HG03103 (cell line): ENCODE results near the gene RBP2.

ENCODE experiments used
- ATAC-seq: cut with Tn5 transposase; IDR thresholded peaks from one replicate; pipeline ENCODE4 v1.9.1; 2021; ENCODE audit warnings: low read depth; ENCODE audit not compliant: unreplicated experiment

The RBP2 gene

DNA sequence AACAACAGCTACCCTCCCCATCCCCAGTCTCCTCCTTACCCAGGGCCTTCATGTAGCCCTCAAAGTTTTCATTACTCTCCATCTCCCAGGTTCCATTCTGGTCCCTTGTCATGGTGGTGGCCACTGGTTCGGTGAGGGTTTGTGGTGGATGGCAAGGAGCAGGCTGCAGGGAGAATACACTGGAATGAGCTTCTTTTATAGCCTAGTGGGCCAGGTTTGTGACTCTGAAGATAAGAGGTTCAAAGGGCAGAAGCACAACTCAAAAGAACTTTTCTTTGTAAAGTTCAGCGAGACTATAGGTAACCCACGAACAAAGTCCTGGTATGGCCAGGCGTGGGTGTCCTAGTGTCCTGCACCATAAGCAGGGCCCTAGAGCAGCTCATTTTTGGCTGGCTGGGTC is at the start of gene RBP2:
Gene RBP2, minus strand, starts transcription at position 169 of the 400 bp plus-strand sequence. Its CDS starts 57 bp downstream, at position 112.
- no peak for ATAC-seq

DNA sequence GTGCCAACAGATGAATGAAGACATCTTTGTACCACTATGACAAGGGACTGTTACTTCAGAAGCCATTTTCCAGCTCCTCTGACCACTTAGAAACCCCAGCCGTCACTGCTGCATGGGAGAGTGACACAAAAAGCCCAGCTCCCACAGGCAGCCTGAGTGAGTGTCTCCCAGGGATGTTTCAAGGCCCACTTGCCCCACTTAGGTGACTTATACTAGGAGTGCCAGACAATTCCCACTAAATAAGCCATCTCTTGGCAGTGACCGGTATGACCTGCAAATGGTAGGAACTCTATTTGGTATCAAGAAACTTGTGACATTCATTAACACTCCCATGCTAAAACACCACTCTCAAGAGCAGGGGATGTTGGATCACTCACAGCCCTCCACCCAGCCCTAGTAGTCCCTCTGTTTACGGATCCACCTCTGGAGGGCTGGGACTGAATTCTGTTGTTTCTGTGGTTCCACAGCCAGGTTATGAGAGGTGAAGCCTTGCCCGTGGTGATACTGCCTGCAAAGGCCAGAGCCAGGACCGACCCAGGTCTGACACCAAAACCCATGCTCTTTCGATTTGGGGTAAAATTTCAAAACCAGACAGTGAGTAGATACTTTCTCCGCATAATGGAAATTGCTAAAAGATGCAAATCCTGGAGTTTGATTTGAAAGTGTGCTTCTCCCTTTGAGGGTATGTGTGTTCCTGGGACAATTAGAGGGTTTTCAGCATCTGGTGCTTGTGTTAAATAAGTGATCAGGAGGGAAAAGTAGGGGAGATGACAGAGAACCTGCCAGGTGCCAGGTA is 48.7 kb upstream of the RBP2 start:
- no peak for ATAC-seq

DNA sequence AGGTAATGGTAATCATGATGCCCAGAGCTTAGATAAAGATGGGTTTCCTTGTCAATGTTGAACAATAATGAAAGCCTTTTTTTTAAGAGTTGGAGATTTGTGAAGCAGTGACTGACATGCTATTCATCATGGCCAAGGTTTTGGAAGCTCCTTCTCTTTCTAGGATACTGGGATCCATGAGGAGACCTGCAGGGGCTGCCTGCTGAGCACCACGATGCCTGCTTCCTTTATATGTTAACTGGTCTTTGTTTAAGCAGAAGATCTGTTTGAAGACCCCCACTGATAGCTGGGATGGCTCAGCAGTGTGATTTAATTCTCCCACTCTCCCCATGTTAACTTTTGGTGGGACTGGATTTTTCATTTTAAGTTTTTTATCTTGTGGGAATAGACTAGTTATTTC is 47.4 kb upstream of the RBP2 start:
- ATAC-seq = no peak

DNA sequence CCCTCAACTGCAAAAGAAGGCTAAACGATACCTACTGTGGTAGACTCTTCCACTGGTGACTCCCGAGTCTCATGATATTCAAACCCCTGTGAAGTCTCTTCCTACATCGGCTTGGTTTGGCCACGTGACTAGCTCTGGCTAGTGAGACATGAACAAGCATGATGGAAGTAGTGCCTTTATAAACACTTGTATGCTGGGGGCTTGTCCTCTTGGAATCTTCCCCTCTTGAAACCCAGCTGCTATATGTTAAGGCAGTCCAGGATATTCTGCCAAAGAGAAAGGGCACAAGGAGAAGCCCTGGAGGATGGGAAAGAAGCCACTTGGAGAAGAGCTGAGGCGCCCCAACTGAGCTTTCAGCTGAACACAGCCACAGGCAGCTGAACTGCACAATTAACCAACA is 46.9 kb upstream of the RBP2 start:
- ATAC-seq = no peak

DNA sequence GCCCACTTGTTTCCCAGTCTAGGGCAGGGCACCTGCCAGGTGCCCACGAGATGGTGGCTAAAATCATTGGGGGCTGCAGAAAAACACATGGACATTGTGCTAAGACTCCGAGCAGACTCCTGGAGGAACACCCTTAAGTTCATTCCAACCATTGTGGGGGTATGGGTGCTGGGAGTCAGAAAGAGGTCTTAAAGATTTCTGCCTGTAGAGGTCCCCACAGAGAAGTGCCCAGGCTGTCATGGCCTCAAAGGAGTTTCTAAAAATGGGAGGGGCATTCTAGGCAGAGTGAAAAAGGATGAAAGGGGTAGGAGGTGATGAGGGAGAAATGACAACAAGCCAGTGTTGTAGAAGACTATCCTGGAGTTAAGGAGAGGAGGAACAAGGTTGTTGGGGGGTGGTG is 46.1 kb upstream of the RBP2 start:
- ATAC-seq = no peak

DNA sequence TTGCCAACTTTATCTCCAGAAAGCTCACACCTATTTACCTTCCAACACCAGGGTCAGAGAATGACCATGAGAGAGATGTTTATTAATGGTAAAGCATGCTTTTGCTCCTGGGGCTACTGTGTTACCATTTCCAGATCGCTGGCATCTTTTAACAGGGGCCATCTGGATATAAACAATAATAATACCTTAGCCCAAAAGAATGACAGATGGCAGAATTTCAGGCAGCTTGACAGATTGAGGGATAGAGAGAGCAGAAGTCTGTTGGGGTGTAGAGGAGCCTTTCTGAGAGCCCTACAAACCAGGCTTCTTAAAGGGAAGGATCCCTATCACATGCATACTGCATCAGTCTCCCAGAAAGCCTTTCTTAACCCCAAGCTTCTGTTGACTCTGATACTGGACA is 45.5 kb upstream of the RBP2 start:
- no peak for ATAC-seq

DNA sequence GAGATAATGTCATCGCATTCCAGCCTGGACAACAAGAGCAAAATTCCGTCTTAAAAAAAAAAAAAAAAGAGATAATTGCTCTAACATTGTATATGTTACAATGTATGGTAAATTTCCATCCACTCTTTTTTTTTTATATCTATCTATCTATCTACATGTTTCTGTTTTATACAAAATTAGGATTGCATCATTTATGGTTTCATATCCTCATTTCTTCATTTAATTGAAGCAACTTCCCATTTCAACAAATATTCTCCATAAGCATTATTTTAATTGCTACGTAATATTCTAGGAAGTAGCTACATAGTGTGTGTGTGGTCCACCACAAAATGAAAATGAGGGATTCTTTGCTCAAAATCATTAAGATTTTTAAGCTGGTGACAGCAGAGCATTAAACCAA is 44.8 kb upstream of the RBP2 start:
- ATAC-seq = no peak

DNA sequence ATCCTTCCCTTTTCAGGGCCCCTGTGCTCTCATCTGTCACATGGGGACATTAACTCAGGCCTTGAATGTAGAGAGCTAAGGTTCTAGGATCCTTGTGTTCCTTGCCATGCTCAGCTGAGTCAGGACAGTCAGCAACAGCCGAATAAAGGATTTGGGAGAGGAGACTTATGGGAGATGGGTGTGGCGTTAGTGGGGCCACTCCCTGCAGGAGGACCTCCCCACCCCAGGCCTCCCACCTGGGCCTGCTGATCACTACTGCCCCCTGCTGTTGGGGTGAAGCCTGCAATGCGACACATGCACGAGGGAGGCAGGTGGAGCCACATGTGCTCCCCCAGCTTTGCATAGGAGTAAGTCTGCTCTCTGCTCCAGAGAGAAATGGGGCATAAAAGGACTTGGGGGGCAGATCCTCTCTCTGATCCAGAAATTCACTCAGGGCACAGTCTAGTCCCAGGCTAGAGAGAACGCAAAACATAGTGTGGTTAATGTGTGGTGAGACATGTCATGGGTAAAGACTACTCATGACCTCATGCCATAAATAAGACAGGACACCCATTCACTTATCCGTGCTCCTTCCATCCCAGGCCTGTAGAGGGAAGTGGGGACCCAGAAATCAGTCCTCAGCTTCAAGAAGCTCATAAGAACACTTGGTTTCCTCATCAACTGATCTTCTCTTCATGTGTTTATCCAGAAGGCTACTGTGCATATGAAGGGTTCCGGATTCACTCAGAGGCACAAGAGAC is 43.9 kb upstream of the RBP2 start:
- no peak for ATAC-seq

DNA sequence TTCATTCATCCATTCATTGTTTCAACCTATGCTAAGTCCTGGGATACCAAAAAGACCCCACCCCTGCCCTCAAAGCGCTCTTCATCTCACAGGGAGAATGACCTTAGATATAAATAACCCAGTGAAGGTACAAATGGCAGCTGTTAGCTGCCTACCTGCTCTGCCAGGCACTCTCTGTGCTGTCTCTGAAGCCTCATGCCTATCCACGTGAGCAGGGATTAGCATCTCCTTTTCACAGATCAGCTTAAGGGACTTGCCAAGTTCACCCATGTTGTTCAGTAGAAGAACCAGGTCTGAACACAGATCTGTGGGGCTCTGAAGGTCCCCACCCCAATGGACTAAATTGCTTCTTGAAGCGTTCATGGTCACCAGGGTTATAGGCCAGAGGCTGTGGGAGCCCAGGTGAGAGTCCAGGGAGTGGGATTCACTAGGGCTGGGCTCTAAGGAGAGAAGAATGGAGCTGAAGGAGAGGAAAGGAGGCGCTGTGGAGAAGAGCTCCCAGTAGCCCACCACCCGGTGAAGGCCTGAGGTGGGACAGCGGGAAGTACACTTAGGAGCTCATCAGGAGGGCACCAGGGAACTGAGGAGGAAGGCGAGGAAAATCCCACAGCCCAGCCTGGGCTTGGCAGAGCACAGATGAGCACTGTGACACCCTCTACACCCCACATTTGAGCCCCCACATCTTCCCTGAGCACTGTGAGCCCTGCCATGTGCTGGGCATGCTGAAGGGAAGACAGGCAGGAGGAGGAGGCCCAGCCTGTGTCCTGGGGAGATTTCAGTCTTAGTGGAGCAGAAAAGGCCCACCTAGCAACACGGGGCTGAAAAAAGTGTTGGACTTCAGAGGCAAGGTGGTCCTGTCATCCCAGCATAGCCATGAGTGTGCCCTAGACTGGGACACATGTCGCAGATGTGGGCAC is 42.9 kb upstream of the RBP2 start:
- no peak for ATAC-seq

DNA sequence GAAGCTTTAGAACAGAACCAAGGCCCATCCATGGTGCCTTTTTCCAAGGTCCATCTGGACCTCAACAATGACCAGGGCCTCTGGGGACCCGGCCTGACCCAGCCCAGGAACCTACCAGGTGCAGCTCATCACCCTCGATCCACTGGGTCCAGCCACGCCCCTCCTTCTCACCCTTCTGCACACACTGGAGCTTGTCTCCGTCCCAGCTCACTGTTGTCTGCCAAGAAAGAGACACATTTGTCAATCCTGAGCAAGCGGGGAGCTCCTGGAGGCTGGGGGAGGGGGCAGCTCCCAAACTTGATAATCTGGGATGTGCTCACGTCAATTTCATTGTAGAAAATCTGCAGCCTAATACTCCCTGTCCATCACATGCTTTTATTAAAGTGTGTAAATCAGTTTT is 42.0 kb upstream of the RBP2 start:
- ATAC-seq = no peak

DNA sequence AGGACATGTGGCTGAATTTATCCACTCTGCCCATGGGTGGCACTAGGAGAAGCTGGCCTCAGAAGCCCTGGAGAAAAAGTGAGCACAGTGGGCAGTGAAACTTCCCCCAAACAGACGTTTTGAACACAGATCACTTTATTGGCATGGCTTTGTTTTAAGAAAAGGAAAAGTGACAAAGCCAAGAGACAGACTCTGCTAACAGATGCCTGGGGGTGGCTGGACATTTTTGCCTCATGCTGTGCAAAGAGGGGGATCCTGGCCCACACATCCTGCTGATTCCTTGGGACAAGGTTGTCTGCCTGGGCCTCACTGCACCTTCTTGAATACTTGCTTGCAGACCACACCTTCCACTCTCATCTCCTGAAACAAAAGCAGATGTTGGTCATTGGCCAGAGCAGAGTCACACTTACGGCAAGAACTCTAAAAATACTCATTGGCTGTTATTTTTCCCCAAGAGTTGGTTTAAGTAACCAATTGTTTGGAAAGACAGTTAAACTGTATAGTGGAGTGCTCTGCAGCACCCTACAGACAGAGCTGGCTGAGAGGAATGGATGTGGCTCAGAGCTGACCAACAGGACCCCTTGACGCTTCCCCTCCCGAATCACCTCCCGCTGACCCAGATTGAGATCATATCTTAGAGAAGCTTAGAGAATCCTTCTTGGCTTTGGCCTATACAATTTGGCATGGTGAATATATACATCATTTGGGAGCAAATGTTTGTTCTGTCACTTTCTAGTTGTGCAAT is 41.2 kb upstream of the RBP2 start:
- ATAC-seq = no peak

DNA sequence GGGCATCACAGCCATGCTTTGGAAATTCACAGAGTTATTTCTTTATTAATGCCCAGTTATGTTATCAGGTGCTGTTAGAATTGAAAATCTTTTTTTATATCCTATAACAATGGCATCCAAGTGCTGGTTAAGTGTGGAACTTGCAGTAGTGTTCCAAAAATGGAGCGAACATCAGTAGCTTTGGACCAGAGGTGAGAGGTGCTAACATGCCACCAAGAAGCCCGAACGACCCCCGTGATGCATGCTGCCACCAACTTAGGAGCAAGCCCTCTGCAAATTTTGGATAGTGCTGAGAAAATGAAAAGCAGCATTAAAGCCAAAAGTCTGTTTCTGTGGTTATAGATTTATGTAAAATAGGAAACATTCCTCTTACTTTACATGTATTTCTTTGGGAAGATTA is 38.4 kb upstream of the RBP2 start:
- no peak for ATAC-seq

DNA sequence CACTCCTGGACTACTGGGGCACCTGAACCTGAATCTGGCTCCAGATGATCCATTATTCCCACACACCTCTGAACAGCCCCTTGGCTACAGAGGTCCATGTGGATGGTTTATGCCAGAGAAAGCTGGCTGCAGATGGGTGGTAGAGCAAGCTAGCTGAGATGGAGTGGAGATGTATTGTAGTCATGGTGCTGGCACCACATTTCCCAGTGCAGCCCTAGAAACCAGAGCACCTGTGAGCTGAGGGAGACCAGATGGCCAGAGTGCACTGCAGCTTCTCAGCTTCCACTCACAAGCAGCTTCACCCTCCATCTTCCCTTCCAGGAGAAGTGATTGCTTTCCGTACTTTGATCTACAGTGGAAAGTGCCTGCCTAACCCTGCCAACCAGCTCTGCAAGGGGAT is 33.3 kb upstream of the RBP2 start:
- ATAC-seq = no peak

DNA sequence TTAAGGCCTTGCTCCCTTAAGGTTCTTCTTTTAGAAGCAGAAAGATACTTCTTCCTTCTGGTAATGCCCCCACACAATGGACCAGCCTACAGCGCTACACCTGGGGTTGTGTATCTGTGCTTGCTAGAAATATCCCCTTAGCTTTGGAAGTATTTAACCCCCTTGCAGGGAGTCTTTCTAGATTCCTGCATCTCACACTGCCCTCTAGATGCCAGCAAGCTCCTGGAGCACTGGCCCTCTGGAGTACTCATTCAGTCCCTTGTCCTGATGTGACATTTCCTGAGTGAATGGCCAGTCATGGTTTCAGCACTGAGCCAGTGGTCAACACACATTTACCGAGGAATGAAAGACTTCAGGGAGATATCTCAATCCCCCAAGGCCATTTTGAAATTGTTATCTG is 30.4 kb upstream of the RBP2 start:
- ATAC-seq = no peak

DNA sequence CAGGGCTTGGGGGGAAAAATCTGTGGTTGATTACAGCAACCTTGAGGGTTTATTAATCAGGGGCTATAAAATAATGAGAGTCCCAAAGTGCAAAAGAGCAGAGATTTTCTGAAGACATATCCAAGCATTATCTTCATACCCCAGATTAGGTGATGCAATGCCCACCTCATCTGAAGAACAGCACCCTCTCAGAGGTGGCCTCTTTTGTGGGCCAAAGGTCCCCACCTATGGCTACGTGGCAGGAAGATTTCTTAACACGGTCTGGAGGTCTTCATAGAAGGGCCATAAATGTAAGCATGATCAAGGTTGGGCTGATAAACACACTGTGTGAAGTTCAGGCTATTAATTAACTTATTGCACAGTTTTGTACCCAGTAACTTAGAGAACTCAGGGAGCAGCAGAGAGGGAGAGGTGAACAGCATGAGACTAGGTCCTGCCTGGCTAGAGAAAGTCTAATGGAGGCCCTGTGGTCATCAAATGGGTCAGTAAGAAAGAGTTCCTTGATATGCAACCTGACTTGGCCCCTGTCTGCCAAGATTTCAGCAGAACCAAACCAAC is 29.6 kb upstream of the RBP2 start:
- no peak for ATAC-seq

DNA sequence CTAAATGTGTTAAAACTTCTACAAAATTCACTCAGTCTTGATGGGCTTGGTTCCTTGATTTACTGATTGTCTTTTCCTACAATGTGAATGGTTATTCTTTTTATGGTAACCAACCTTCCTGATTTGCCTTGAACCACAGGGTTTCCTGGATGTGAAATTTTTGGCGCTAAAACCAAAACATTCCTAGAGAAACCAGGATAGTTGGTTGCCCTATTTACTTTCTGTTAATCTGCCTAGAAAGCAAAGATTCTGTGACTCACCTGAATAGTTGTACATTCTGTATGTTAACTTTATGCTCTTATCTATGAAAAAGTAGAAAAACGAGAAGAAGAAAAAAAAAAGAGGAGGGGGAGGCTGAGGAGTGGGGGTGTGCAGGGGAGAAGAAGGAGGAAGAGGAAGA is 23.2 kb upstream of the RBP2 start:
- no peak for ATAC-seq

DNA sequence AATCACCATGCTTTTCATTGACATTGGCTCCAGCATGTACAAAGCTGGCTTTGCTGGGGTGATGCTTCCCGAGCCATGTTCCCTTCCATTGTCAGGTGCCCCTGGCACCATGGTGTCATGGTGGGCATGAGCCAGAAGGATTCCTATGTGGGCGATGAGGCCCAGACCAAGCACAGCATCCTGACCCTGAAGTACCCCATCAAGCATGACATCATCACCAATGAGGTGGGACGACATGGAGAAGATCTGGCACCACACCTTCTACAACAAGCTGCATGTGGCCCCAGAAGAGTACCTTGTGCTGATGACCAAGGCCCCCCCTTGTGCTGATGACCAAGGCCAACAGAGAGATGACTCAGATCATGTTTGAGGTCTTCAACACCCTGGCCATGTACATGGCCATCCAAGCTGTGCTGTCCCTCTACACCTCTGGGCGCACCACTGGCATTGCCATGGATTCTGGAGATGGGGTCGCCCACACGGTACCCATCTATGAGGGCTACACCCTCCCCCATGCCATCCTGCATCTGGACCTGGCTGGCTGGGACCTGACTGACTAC is 17.6 kb upstream of the RBP2 start:
- ATAC-seq = no peak

DNA sequence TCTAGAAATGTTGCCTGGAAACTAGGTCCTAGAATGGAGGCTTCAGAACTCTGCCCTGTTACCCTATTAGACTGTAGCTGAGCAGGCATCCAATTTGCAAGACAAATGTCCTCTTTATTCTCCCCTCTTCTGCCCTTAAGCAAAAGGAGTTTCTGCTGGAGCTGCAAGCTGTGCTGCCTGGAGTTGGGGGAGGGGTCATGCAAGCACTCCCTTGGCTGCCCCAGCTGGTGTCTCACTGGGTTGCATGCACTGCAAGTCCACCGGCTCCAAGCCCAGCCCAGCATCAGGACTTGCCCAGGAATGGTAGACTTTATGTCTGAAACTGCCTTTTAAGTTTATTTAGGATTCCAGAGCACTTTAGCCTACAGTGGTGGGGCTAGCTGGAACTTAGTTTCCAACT is 15.7 kb upstream of the RBP2 start:
- ATAC-seq = no peak

DNA sequence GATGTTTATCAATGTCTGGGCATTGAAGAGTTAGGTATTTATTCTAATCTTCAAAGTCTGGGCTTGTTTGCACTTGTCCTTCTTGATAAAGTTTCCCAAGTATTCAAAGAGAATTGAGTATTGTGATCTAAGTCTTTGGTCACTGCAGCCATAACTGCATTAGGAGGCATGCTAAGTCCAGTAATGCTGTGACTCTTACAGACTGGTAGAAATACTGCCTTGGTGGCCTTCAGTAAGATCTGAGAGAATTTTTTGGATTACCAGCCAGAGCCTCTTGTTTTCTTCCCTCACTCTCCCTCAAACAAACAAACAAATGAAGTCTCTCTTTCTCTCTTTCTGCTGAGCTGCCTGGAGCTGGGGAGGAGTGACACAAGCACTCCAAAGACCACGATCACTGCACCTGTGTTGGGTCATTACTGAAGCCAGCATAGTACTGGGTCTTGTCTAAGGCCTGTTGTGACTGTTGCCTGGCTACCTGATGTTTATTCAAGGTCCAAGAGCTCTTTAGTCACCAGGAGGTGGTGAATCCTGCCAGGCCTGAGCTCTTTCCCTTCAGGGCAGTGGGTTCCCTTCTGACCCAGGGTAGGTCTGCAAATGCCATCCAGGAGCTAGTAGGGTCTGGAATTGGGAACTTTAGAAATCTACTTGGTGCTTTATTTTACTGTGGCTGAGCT is 14.8 kb upstream of the RBP2 start:
- no peak for ATAC-seq
